GM19025 (cell line): ENCODE results near the gene WDR64.

Experiments used
- ATAC-seq: cut with Tn5 transposase; IDR thresholded peaks from one replicate; pipeline ENCODE4 v1.9.1; 2021; ENCODE audit warnings: mild to moderate bottlenecking, low read depth, moderate library complexity; ENCODE audit not compliant: unreplicated experiment

WDR64 gene

GRCh38 chr1:241652012-241652411 lies at the start of gene WDR64:
TSS of gene WDR64 (plus strand) at chr1:241652281. CDS start at chr1:241652485, 204 bp downstream.
- ATAC-seq = no peak

- no peak for ATAC-seq
Observed at GRCh38 chr1:241603731-241604245, 48.3 kb upstream of the WDR64 start.

DNA sequence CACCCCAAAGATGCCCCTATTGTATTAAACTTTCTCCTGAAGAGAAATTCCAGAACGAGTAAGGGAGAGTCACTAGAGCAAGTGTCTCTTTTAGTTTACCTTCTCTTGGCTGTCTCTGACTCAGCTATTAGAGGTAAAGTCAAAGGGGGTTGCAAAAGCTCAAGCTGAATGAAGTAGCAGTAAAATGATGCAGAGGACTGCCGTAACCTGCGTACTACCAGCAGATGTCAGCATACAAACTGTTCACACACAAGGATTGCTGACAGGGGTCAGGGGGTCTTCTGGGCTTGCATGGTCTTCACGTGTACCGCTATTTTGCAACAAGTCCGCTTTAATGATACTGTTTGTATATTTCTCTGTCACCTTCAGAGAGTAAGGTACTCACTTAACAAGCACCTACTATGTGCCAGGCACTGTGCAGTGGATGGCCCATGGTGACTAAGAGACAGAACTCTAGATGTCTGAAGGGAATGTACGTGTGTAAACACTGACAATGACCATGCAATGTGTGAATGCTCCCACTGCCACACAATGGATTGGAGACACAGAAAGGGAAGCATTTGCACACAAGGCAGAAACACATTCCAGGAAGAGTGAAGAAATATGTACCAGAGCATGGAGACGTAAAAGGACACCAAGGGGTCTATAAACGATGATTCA lies 46.8 kb upstream of the WDR64 start:
- no peak for ATAC-seq

GRCh38 chr1:241606544-241606943 lies 45.5 kb upstream of the WDR64 start:
- ATAC-seq = no peak

- no peak for ATAC-seq
Observed at GRCh38 chr1:241607497-241607896, 44.6 kb upstream of the WDR64 start.

DNA sequence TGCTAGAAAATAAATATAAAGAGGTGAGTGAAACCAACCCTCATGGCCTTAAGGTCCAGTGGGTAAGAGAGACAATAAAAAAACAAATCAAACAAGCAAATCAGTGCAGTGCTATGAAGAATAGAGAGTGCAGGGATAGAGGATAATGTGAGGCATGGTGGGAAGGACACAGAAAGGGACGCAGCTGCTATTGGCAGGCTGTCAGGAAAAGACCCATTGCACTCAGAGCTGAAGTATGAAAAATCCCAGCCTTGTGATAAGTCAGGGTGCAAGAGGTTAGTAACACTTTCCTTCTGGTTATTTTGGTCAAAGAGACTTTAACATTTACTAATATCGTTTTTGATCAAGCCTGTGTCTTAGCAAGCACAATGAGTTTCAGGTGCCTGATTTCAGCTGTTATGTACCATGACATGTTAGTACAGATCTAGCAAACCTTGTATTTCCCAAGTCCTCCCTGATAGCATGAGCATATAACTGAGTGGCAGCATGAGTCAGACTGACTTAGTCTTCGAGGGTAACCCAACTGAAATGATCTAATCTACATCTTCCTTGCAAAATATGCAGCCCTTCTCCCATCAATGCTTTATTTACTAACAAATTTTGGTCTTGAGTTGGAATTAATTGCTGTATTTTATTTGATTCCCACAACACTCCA lies 43.6 kb upstream of the WDR64 start:
- no peak for ATAC-seq

GRCh38 chr1:241610056-241610815 lies 41.8 kb upstream of the WDR64 start:
- no peak for ATAC-seq

GRCh38 chr1:241611063-241611462 lies 41.0 kb upstream of the WDR64 start:
- peak; percentile 96 for ATAC-seq

GRCh38 chr1:241611736-241612135 lies 40.3 kb upstream of the WDR64 start:
- no peak for ATAC-seq

GRCh38 chr1:241612533-241613477 lies 39.3 kb upstream of the WDR64 start:
- no peak for ATAC-seq

GRCh38 chr1:241614144-241614543 lies 37.9 kb upstream of the WDR64 start:
- no peak for ATAC-seq

DNA sequence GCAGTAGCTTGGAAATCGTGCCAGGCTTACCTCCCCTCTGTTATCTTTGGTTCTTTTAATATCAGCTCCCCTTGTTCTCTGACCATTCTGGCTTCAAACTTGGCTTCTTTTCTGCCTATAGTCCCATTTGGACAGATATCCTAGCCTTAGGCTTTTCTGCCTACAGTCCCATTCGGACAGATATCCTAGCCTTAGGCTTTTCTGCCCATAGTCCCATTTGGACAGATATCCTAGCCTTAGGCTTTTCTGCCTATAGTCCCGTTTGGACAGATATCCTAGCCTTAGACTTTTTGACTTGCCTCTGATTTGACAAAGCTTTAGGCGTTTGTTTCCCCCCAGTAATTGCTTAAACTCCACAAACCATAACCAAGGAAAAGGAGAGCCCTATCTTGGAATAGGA lies 37.5 kb upstream of the WDR64 start:
- no peak for ATAC-seq

DNA sequence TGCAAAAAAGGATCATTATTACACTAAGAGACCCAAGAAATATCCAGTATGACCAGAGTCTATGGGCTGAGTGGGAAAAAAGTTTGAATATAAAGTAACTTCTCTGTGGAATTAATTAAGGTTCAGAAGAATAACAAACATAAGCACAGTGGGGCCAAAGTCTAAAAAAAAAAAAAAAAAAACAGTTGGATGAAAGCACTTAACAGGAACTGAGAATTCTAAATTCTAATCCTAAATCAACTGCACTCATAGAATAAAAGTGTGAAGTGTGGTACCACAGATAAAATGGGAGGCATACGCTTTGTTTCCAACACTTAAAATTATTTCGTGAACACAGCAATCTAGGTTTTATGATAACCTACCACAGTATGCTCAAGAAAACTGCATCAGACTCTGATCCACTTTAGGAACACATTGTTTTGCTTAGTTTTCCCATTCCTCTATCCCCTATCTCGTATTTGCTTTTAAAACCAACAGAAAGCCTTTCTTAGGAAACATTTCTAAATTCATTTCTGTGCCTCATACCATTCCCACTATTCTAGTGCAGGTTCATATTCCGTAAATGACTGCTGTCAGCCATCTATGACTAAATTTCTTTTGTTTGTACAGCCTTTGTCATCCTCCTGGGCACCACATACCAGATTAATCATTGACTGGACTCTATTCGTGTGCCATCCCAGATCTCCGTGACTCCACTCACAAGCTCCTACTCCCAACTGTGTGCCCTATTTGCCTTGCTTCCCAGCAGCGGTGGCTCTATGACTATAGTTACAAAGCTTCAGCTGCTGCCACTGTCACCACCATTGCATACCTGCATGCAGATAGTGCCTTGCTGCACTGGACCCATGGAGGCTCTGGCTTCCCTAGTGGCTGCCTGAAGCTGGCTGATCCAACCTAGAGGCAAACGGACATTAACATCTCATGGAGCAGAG lies 36.8 kb upstream of the WDR64 start:
- ATAC-seq = no peak

DNA sequence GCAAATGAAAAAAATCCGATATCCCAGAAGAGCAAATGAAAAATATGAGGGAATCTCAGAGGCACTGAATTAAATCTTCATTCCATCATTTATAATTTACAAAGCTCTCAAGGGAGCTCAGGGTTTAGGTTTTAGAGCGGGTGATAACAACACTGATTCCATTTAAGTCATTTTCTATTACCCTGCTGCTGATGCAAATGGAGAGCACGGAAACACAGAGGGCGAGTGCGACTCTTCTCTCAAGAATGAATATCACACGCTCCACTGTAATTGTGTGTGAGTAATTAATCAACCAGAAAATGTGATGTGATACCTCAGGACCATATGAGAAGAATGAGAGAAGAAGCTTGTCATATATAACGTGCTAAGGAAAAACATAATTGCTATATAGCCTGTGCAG lies 34.7 kb upstream of the WDR64 start:
- no peak for ATAC-seq

DNA sequence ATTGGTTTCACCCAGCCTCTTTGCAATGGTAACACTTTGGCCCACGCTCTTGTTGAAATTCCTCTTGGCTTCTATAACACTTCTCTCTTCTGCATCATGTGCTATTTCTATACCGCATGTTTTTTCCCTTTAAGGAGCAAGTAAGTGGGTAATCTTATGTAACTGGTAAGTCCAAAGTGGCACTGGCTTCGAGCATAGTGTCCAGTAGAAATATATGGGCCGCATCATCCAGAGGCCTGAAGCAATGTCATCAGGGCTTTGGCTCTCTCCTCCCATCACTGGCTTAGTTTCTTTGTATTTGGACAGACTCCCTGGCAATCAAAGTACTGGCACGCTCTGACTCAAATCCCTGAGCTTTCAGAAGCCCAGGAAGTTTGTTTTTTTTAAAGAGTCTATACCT lies 29.4 kb upstream of the WDR64 start:
- no peak for ATAC-seq

DNA sequence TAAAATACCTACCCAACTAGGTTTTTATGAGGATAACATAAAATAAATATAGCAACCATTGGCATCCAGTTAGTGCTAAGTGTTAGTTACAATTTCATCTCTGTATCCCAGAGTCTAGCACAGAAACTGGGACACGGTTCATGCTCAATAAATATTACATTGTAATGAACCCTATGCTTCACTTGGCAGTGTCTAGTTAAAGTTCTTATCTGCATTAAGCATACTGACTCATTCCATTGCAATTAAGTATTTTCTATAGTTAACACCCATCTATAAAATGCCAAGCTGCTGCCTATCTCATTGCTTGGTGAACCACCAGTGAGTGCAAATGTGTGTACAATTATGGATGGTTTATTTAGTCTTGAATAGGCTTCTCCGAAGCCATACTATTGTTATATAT lies 27.1 kb upstream of the WDR64 start:
- ATAC-seq = no peak

DNA sequence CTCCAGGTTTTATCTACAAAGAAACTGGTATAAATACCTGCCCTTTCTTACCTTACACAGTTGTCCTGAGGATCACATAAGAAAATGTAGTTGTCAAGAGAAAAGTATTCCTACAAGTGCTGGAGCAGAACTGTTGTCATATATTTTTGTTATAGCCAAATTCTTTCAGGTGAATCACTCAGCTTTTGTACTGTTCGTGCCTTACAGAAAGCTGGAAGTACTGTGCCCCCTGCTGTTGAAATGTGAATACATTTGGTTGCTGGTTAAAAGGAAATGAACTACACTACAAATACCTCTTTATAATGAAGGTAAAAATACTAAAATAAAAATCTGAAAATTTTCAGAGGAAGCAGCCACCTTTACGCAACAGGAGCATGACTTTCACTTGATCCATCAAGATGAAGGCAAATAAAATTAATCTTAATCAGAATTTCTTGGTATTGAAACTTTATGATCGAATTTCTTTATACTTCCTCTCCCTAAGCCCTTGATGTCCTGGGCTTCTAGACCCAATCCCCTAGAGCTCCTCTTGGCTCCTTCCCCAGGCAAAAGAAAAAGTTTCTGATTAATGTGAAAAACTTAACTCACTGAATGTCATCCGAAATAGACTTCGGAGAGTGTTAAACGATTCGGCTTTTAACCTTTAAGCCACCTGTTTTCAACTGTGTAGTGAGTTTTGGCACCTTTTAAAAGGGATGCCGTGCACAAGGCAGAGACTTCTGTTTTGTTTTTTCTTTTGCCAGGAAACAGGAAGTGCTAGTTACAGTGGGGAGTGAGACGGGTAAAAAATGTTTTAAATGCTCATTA lies 24.4 kb upstream of the WDR64 start:
- peak; percentile 69 for ATAC-seq

GRCh38 chr1:241630005-241630404 lies 22.1 kb upstream of the WDR64 start:
- ATAC-seq = no peak
